Stimulated activated CD8-positive, alpha-beta memory T cell treated with anti-CD3 and anti-CD28 coated beads, Interleukin-7, amount 100 ng/mL, for 48 hours (primary cell): ENCODE measurements around the gene RAP1GAP.
A peak's percentile ranks its signal among the peaks of the same experiment; 100 is the strongest.

ENCODE experiments used
- DNase-seq, 2 donors: peaks; one replicate each; pipeline ENCODE4 v3.0.0-alpha.2; 2020; ENCODE audit warnings: low read depth in 1 of 2; ENCODE audit errors: extremely low read depth in 1 of 2

RAP1GAP gene

DNA sequence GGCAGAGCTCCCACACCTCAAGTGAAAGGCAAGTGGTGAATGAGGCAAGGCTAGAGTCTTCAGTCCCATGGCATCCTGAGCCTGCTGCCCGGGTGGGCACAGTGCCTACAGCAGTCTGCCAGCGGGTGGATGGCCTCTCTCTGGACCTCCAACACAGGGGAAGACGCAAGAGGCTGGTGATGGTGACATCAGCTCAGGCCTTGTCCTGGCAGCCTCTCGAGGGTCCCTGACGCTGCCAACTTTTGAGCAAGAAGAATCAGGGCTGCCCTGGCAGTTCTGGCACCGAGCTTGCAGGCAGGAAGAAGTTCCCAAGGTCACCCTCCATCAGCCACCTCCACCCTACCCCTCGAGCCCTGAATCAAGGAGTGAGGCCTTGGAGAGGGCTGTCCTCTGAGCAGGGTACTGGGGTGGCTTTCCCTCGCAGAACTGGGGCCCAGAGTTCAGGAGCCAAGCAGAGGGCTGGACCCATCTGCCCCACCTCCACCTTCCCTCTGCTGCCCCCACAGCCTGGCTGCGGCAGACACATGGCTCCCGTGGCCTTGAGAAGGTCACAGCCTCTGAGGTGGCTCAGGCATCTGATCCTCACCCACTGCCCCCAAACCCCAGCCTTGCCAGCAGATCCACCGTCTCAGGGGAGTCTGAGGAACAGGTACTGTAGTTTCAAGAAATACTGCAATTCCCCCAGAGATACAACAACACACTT lies 5.8 kb downstream of the RAP1GAP start:
- DNase-seq: no peak

DNA sequence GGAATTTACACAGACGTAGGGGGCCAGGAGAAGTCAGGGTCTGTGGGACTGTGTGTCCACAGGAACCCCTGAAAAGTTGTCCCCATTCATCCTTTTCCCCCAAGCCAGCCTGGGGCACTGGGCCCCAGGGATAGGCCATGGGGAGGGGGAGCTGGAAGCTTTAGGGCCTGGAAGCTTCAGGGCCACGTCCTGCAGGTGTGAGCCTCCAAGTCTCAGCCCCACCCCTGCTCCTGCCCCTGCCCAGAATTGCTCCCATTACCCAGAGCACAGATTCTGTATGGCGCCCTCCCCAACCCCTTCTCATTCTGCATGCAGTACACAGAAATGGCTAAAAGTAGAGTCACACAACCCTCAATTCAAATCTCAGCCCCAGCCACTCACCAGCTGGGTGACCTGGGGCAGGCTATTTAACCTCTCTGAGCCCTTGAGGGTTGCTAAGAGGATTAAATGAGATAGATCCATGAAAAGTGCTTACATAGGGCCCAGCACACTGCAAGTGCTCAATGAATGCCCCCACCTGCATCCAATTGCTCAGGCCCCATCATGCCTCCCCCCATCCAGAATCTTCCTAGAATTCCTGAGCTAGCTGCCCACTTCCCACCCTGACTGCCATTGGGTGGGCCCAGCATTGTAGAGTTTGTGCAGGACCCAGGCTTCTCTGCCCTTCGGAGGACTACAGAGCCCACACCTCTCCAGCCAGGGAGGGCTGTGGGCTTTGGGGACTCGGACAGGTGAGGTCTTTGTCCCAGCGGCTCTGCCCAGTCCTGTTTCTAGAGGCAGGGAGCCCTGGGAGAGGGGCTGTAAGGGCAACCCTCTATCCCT lies 6.5 kb downstream of the RAP1GAP start:
- DNase-seq: no peak

DNA sequence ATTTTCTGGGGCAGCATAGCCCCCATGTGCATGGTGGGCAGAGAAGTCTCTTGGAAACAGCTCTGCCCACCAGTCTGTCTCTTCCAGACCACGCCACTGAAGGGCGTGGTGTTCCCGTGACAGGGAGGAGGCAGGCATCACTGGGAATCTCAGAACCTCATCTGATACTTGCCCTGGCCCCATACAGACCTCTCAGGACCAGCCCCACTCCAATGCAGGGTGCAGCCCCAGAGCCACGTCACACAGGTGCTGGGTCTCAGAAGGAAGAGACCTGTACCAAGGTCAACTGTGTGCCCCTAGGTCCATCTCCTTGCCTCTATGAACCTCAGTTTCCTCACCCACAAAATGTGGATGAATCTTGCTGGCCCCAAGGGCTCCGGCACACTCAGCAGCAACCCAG lies 7.3 kb downstream of the RAP1GAP start:
- no peak for DNase-seq

DNA sequence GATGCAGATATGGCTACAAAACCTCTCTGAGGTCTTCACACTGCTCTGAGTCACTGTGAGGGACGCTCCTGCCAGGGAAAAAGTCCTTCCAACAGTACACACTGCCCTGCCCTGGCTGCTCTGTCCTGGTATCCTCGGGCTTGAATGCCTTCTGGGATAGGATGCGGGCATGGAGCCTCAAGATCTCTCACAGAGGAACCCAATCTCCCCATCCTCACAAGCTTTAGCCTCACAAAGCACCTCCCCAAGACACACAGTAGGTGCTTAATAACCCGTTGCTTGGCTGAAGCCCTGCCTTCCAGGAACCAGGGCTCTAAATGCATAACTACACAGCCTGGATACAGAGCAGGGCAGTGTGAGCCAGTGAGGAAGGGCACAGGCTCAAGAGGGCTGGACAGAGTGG lies 9.2 kb downstream of the RAP1GAP start:
- DNase-seq: no peak

- peak; percentile 44 to 53 for DNase-seq
Measured at GRCh38 chr1:21659099-21659923, 9.8 kb downstream of the RAP1GAP start.

GRCh38 chr1:21657456-21658190 lies 11.5 kb downstream of the RAP1GAP start:
- DNase-seq: no peak

- DNase-seq: no peak
Measured at GRCh38 chr1:21655748-21656147, 13.4 kb downstream of the RAP1GAP start.

GRCh38 chr1:21655259-21655658 lies 13.9 kb downstream of the RAP1GAP start:
- DNase-seq: no peak

DNA sequence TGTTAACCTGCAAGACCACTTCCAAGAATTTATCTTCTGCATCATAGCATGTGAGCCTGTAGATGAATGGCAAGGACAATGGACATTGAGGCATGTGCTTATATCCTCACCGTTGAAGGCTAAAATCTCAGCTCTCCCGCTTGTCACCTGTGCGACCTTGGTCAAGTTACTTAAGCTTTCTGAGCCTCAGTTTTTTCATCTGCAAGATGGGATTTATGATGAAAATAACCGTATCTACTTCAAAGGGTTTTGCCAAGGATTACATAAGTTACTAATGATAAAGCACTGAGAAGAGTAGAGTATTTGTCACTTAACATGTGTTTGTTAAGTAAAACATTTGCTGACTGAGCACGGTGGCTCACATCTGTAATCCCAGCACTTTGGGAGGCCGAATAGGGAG lies 14.9 kb downstream of the RAP1GAP start:
- DNase-seq: no peak

DNA sequence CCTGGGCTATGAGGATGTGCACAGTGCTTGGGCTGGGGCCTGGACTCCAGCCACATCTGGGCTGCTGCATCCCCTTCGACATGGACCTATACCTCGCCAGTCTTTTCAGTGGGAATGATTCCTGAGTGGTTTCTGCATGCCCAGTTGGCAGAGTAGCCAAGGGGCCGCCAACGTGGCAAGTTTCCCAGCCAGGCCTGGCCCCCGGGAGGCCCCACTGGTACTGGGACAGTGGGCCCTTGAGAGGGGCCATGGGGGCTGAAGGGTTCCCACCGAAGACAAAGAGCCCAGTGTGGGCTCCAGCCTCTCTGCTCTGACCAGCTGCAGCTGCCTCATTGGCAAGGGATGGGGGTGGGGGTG lies 15.4 kb downstream of the RAP1GAP start:
- no peak for DNase-seq

GRCh38 chr1:21652937-21653743 lies 16.0 kb downstream of the RAP1GAP start:
- DNase-seq: no peak

GRCh38 chr1:21652101-21652936 lies 16.8 kb downstream of the RAP1GAP start:
- DNase-seq: no peak

- DNase-seq: no peak
Measured at GRCh38 chr1:21651214-21652042, 17.7 kb downstream of the RAP1GAP start.

- DNase-seq: no peak
Measured at GRCh38 chr1:21650400-21650799, 18.8 kb downstream of the RAP1GAP start.

DNA sequence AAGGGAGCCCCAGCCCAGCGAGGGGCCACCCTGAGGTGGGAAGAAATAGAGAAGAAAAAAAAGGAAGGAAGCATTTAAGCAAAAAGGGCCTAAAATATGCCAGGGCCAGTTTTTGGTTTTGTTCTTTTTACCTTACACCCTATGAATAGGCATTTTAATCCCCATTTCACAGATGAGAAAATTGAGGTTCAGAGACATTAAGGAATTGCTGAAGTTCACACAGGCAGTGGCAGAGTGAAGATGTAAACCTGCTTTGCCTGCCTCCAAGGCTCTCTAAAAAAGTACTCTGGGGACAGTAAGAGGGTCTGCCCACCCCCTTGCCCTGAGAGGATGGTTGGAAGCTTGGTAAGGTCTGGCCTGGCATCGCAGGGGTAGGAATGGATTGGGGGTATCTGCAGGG lies 19.8 kb downstream of the RAP1GAP start:
- no peak for DNase-seq

- DNase-seq: no peak
Measured at GRCh38 chr1:21648791-21649190, 20.4 kb downstream of the RAP1GAP start.

GRCh38 chr1:21648352-21648730 lies 20.8 kb downstream of the RAP1GAP start:
- no peak for DNase-seq
